Measurements from ENCODE around the gene GRB10.

GRB10 gene

GRCh38 chr7:50803359-50804337 is 21.0 kb upstream of the GRB10 start:
- DNase-seq: no peak

DNA sequence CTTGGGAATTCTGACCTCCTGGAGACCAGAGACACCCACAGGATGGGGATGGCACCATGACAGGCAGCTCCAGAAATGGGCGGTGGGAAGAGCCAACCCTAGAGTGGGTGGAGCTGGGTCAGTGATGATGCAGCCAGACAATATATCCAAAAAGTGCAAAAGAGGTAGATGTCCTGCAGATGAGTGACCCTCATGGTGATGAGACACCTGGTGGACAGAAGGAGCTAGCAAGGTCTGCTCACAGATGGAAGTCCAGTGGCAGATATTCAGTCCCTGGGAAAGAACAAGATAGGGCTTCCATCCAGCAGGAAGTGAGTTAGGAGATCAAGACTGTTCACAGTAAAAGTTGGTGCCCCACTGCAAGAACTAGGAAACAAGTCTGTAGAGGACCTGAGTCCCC is 19.2 kb upstream of the GRB10 start:
- DNase-seq: no peak

- no peak for DNase-seq
Observed at GRCh38 chr7:50799873-50800272, 17.2 kb upstream of the GRB10 start.

DNA sequence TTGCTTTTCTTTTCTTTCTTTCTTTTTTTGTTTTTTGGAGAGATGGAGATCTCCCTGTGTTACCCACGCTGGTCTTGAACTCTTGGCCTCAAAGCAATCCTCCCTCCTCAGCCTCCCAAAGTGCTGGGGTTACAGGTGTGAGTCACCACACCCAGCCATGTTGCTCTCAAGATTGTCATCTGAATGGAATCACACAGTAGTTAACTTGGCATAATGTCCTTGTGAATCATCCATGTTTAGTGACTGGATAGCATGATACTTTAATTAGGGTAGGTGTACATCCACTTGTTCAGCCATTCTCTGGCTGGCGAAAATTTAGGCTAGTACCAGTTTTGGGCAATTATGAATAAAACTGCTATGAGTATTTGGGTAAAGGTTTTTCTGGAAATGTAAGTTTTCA is 15.4 kb upstream of the GRB10 start:
- no peak for DNase-seq

DNA sequence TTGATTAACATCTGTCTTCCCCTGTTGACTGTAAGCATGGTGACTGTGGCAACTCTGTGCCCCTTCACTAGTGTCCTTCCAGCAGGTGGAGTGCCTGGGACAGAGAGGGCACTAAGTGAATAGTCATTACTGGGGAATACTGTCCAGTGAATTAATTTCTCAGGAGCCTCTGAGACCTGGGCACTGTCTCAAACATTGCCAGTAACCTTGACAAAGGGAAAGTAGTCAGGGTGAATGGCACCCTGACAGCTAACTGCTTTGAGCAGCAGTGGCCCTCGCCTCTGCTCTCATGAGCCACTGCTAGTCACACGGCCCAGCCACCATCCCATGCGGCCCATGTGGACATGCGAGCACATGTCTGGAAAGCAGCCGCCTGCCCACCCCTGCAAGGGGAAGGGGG is 13.1 kb upstream of the GRB10 start:
- DNase-seq: no peak

- DNase-seq: no peak
Observed at GRCh38 chr7:50795253-50795652, 12.6 kb upstream of the GRB10 start.

DNA sequence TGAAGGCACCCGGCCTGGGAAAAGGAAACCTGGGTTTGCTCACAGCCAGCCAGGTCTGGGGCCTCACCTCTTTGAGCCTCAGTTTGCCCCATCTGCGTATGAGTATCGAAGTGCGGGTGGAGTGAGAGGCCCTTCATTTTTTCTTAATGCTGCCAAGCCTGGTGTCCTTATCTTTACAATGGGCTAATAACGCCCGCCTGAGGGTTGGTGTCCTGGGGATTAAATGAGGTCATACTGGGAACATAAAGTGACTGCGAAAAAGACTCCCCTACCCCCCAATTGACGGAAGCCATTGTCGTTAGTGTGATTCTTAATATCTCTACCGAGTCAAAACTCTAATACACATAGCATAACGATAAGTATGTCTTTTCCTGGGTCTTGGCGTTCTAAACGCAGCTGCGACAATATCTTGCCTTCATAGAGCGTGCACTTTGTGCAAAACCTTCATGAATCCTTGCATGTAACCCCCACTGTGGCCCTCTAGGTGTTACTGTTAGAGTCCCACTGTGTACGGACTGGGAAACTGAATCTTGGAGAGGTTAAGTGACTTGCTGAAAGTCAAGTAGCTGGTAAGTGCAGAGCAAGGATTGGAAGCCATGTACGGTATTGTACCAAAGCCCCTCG is 11.4 kb upstream of the GRB10 start:
- no peak for DNase-seq

GRCh38 chr7:50793120-50793946 is 10.6 kb upstream of the GRB10 start:
- no peak for DNase-seq

GRCh38 chr7:50792342-50793119 is 9.8 kb upstream of the GRB10 start:
- DNase-seq: no peak

GRCh38 chr7:50791938-50792341 is 9.2 kb upstream of the GRB10 start:
- DNase-seq: no peak

DNA sequence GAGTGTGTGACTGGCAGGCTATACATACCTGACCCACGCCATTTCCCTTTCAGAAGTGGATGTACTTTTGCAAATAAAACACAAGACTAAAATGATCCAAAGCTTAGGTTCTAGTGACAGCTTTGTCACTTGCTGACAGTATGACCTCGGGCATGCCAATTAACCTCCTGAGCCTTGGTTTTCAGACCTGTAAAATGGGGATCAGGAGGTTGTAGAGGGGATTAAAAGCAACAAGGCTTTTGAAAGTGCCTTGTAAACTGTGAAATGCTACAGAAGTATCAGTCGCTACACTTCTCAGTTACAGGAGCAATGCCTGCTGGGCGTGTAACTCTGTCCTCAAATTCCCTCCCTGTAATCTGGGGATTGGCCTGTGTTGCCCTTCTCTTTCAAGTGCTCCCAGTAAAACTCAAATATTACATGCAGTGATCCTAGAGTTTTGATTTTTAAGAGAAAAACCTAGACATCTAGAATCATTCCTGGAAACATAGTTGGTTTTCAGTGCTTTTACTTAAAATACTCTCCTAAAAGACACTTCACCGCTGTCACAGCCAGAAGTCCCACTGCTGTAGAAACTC is 8.8 kb upstream of the GRB10 start:
- no peak for DNase-seq

GRCh38 chr7:50790381-50790780 is 7.7 kb upstream of the GRB10 start:
- DNase-seq: no peak

DNA sequence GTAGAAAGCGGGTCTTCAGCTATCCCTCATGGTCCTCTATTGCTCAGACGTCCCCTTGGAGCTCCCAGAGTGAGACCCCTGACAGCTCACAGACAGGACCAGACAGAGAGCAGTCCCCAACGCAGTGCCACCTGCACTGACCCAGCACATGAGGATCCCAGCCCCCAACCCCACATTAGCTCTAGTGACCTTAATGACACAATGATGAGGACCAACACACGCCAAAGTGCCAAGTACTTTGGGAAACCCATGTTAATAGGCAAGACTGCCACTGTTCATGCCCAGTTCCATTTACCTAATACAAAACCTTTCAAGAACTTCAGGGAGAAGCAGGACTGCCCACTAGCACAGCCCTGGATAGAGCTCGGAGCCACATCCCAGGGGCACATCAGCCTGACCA is 5.7 kb upstream of the GRB10 start:
- DNase-seq: no peak

GRCh38 chr7:50787825-50788224 is 5.1 kb upstream of the GRB10 start:
- DNase-seq: no peak

GRCh38 chr7:50785346-50785745 is 2.6 kb upstream of the GRB10 start:
- no peak for DNase-seq

- DNase-seq: no peak
Observed at GRCh38 chr7:50783801-50784507, 1.3 kb upstream of the GRB10 start.

DNA sequence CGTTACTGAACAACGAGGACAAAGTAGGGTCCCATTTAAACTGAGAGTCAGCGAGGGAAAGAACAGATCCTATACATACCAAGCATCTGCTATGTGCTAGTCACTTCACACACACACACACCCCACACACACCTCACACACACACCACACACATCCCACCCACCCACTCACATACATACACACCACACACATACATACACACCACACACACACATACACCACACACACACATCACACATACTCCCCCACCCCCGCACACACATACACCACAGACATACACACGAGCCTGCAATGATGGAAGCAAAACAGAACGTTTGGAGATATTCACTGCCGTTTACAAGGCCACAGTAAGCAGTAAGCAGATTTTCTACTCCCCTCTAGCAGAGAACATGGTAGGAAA is 607 bp upstream of the GRB10 start:
- DNase-seq: no peak

DNA sequence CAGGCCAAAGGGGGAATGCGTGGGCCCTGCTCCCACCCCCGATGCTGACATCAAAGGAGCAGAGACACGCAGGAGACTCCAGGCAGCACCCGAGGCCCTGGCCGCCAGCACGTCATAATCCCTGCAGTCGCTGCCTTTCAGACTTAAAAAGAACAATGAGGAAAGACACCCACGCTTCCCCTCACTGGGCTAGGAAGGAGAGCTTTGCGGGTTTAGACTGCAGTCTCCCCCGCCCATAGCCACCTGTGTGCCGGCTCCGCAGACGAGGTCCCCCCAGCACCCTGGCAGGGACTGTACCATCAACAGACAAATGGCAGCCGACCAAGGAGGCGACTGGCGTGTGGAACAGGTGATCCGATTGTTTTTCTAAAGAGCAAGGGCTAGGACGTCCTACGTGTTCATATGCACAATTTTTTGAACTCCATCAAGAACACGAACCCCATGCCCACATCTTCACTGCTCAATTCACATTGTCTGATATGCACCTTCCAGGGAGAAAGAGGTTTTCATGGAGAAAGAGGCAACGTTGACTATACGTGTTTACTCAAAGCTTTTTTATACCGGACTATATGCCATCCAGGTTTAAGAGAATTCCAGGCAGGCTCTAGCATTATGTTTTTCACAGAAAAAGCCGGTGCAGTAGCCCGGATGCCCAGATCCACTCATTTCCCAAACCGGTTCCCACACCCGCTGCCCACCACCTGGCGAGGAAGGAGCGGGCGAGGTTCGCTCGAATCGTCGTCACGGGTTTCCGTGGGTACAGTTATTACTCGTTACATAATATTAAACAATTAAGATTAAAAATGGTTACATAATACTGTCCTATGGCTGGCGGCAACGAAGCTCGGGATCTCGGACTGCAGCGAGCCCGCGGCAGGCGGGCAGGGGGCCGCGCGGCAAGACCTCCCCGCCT is 1.1 kb downstream of the GRB10 start:
- no peak for DNase-seq

DNA sequence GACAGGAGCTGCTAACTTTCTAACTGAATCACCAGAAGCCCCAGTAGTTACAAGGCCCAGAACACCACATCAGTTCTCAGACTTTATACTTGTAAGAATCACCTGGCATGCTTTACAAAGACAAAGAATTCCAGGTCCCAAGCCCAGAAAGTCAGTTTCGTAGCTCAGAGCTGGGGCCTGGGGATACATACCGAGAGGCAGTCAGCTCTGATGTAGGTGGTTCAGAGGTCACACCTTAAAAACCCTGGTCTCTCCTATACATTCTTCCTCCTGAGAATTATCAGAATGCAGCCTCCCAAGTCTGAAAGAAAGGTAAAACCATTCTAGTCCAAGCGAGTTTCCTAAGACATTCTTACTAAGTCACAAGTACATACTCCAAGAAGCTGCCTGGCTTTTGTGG is 2.3 kb downstream of the GRB10 start:
- no peak for DNase-seq

- no peak for DNase-seq
Observed at GRCh38 chr7:50779427-50779826, 3.3 kb downstream of the GRB10 start.

- DNase-seq: no peak
Observed at GRCh38 chr7:50778189-50778588, 4.5 kb downstream of the GRB10 start.
